Posterior cingulate gyrus (tissue), 11 donors: ENCODE results near the gene MYOM3.

ENCODE experiments used
- DNase-seq, 10 donors: peaks; one replicate each; pipeline versions ENCODE4 v3.0.0 to v3.0.0-alpha.2; 2020 to 2021; ENCODE audit warnings: mixed read lengths in 3 of 10
- intact Hi-C: fragments of 100-400 bp; cut with DNase I; formaldehyde crosslinking; loops from one replicate; pipeline ENCODE4 v1.15.1; 2023

MYOM3 gene

DNA sequence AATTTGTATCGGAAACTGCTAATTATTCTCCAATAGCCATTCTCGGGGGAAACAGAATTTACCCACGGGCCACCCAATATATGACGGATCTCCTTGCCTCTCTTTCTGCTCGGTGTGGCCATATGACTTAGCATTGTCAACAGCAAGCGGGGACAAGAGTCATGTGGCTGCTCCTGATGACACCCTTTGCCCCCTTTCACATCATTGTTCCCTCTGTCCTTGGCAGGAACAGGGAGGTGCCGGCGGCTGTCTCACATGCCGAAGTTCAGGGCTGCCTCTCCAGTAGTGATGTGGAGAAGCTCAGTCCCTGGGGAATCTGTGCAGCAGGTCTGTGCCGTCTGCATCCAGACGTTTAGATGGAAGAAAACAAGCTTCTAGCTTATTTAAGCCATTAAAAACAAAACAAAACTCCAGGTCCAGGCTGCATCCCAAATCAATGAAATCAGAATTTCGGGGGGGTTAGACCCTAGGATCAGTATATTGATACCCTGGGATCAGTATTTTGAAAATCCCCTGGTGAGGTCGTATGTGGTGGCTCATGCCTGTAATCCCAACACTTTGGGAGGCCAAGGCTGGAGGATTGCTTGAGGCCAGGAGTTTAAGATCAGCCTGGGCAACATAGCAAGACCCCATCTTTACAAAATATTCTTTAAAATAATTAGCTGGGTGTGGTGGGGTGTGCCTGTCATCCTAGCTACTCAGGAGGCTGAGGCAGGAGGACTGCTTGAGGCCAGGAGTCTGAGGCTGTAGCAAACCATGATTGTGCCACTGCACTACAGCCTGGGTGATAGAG lies 10.8 kb downstream of the MYOM3 start:
- peak in 1 of 10 donors; percentile 11 for DNase-seq

DNA sequence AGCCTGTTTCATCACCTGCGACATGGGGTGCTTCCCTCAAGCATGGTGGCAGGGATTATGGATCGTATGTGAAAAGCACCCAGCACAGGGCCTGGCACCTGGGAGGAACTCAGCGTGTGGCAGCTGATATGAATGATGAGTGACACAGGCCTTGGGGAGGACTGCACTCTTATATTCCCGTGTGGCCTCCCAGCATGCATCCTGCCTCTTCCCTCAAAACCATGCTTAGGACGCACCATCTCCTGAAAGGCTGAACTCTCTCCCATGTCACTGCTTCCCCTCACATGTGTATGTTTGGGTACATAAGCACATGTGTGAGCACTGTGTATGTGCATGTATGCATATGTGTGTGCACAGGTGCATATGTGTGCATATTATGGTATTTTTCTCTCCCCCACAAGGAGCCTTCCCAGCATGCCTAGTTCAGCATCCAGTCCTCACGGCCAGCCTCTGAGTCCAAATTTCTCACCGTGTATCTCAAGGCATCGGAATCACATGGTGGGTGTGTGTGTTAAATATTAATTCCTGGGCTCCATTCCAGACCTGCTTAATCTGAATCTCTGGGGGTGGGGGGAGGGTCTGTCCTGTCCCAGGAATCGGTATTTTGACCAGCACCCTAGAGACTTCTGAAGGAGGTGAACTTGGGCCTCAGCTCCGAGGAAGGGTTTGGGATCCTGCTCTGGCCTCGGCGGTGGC lies 12.8 kb downstream of the MYOM3 start:
- intact Hi-C loops = no loop called here
- peak in 1 of 10 donors; percentile 31 for DNase-seq

More for the DNA sequence above, 10.8 kb downstream of the MYOM3 start:
- intact Hi-C loops = no loop called here

DNA sequence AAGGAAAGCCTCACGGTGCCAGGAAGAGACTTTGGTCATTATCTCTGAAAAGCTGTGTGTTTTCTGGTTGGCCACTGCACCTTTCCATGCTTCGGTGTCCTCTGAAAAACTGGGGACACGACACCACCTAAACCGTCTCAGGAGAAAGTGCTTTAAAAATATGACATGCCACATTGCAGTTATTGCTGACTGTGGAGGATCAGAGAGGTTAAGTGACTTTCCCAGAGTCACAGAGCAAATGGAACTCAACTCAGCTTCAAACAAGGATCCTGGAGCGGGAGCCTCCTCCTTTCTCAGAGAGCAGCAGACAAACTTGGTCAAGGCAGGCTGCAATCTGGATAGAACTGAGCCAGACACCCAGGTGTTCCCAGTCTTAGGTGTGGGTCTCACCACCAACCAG lies 13.8 kb downstream of the MYOM3 start:
- intact Hi-C loops = no loop called here
- DNase-seq = no peak

DNA sequence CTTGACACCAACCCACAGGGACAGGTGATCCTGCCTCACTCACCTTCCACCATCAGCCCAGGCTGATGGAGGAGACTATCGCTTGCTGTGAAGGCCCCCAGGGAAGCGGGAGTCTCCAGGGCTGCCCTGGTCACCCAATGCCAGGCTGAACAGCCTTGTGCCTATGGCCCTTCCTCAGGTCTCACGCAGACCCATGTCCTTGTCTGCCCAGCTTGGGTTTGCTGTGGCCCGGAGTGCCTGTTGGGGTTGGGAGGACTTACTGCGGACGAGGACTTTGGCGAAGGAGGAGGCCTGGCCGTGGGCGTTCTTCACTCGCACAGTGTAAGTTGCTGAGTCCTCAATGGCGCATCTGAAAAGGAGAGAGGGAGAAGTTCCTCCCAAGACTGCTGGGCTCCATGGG lies 14.3 kb downstream of the MYOM3 start:
- no peak for DNase-seq
- intact Hi-C loops = no loop called here

DNA sequence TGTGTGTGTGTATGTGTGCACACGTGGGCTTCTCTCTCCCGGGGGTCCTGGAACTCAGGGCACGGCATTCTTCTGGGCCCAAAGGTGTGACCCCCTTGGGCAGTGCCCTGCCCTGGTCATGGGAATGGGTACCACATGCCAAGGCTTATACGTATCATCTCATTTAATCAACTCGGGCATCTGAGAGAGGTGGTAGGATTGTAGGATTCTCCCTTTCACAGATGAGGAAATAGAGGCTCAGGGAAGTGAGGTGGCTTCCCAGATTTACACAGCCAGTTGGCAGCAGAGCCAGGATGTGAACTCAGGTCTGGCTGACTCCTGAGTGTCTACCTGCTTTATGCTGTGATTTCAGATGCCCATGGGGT lies 15.2 kb downstream of the MYOM3 start:
- peak in 1 of 10 donors; percentile 1 for DNase-seq
- intact Hi-C loops = no loop called here

DNA sequence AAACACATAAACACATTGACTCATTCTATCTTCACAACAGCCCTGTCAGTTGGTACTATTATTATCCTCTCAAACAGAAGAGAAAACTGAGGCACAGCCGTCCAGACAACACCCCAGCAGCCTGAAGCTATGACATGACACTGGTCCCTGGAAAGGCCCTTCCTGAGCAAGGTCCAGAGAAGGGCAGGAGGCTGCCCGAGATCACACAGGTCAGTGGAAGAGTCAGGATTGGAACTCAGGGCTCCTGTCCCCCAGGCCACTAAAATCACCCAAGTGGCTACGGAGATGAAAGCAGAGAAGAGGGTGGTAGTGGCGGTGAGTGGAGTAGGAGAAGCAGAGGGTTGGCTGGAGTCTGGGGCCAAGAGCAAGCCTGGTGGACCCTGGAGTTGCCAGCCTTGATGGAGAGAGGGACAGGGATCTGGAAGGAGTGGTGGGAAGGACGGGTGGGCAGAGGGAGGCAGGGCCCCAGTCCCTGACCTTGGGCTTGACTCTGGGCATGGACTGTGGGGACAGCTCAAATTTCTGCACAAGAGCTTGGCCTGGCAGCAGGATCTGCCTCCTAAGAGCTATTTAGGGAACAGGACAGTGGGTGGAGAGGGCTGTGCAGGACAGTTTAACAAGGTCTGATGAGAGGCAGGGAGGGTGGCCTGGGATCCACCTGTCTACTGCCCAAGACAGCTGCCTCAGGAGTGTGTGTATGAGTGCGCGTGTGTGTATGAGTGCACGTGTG lies 15.8 kb downstream of the MYOM3 start:
- peak in 1 of 10 donors; percentile 8 for DNase-seq
- intact Hi-C loops = no loop called here

DNA sequence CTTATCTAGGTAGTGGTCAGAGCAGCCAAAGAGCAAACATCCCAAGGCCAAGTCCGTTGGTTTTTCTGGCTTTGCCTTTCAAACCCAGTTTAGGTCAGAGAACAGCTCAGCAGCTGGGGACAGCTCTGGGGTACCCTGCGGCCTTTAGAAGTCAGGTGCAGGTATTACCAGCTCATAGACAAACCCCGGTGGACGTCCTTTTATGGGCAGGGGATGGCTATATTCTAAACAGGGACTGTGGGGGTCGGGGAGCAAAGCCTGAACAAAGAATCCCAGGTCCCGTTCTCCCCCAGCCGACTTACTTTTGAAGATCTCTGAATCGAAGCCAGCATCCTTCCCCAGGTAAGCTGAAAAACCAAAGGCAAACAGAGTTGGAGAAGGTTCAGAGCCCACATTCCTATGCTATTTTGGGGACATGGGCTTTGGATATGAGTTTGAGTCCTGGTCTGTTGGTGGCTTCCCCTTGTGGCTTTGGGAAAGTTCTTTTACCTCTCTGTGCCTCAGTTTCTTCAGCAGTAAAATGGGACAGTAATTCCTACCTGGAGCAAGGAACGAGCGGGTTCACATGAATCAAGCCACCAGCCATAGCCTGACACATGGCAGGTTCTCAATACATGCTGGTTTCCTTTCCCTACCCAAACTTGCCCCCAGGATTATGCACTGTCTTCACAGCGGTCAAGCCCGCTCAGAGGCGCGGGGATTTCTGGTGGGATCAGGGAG lies 16.6 kb downstream of the MYOM3 start:
- intact Hi-C loops = no loop called here
- peak in 1 of 10 donors; percentile 52 for DNase-seq

DNA sequence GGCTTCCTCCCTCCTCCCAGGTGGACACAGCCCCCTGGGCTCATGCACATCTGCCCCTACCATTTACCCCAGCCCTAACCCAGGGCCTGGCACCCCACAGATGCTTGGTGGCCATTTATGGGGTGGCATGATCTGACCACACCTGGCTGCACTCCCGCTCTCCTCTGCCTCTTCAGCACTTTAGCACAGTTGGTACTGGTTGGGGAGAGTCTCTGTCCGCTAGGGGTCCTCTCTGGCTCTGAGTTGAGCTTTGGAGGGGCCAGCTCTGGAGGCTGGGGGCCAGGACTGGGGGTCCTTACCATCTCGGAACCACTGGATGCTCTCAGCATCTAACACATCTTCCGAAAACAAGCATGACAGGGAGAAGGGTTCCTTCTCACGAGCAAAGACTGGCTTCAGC lies 17.4 kb downstream of the MYOM3 start:
- intact Hi-C loops = no loop called here
- DNase-seq = no peak

DNA sequence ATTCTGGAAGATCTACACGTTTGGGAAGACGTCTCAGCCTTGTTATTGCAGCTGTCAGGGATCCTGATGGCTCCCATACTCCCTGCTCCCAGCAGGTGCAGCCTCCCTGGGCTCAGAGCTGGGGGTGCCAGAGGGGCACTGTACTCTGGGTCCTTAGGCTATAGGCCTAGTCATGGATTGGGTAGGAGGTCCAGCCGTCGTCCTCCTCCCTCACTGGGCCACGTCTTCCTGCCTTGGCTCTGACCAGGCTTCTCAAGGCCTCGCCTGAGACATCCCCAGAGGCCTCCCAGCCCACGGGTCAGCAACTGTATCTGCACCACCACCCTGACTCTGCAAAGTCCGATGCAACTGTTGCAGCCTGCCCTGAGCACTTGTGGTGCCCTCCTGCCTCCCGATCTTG lies 18.2 kb downstream of the MYOM3 start:
- intact Hi-C loops = no loop called here

DNA sequence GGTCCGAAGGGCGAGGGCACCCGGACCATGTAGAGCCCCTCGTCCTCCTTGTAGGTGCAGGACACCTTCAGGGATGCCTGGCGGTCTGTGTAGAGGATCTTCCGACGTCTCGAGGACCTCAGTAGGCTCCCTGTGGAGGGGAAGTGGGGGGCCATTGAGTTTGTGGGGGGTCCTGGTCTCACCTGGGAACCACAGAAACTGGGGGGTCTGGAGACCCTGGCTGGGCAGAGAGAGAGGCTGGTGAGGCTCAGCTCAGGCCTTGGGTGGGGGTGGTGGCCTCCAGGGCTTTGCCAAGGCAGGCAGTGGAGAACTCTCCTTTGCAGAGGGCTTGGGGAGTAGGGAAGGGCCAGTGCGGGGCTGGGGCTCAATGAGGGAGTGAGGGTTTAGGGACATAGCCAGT lies 19.0 kb downstream of the MYOM3 start:
- peak in 2 of 10 donors; percentile 16 to 59 for DNase-seq
- intact Hi-C loops = no loop called here

More for the DNA sequence above, 18.2 kb downstream of the MYOM3 start:
- DNase-seq = peak in 1 of 10 donors; percentile 17

DNA sequence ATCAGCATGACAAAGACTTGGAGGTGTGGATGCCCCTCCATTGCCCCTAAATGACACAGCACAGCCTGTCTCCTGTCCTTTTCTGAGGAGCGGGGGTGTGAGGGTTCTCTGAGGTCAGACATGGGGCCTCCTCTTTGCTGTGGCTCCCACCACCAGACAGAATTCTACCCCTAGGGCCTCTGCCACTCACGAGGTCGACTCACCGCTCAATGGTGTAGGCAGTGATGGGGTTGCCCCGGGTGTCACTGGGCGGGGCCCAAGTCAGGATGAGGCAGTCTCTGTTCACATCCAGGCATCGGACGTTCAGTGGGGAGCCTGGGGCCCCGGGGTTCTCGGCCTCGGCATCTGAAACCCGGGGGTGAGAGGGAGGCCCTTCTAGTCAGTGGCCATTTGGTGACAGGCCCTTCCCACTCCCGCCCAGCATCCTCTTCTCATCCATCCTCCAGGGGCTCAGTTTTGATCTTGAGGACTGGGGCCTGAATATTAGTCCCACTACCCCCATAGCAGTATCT lies 19.9 kb downstream of the MYOM3 start:
- DNase-seq = peak in 2 of 10 donors; percentile 10 to 57
- intact Hi-C loops = no loop called here

DNA sequence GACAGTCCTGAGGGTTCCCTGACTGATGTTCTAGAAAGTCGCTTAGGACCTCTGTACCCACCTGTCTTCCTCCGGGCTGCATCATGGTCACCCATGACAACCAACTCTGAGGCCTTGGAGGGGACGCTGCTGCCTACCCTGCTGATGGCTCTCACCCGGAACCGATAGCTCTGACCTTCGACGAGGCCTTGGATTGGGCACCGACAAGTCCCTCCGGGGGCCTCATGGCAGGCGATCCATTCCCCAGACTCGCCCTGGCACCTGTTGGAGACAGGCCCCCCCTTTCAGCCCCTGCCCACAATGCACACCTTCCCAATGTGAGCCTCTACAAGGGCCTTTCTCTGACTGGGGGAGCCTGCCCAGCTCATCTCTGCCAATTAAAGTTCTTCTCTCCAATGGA lies 21.2 kb downstream of the MYOM3 start:
- peak in 2 of 10 donors; percentile 26 to 67 for DNase-seq
- intact Hi-C loops = no loop called here

DNA sequence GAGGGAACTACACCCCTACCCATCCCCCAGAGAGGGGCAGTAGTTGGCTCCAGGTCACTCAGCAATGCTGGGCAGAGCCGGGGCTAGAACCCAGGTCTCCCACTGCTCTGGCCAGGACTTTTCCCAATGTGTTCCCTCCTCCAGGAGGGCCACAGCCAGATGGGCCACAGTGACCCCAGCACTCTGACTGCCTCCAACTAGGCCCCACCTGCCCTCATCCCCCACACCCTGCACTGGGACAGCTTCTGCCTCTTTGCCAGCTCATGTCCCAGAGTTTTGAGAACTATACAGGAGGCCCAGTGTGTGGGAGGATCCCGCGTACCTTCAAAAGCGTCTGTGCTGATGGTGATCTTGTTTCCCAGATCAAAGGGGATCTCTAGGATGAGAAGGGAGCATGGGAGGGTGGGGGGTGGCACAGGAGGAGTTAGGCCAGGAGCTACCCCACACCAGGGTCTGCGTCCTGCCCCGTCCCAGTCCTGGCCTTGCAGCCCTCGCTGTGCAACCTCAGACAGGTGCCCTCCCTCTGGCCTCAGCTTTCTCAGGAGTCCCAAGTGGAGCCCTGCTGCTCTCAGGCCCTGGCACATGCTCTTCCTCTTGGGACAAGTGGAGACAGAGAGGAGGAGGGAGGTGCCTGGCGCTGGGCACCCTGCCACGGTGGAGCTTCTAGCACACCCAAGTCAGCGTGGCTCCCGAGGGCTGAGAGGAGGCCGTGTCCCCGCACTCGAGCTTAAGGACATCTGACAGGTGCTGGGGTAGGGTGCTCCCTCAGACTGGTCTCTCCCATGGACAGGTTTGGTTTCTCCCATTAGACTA lies 22.0 kb downstream of the MYOM3 start:
- peak in 3 of 10 donors; percentile 20 to 75 (median 50) for DNase-seq

DNA sequence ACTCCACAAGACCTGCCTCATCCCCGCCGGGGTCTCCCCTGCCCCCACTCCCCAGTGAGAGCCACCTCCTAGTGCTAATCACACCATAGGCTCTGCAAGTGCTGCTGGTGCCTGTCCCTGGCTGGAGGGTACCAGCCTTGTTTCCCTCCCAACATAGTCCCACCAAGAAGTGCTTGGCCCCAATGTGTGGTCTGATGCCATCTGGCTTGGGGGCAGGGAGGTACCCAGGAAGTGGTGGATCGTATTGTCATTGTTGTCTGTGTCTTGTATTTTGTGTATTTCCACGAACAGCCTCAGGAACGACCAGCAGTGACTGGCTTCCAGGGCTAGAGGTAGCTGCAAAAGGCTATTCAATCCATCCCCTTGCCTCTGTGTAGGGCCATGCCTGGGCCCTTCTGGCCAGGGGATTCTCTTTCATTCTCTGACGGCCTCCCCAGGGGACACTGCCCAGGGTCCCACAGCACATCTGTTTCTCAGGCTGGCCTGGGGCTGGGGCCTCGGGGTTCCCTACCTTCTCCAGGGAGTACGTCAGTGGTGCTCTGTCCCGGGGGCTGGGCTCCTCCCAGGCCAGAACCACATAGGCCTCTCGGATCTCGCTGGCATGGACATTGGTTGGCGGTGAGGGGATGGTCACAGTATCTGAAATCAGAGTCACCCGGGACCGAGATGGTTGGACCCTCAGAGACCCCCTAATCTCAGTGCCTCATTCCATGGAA lies 22.8 kb downstream of the MYOM3 start:
- intact Hi-C loops = no loop called here
- peak in 3 of 10 donors; percentile 21 to 80 (median 62) for DNase-seq

More for the DNA sequence above, 22.0 kb downstream of the MYOM3 start:
- intact Hi-C loops = no loop called here

DNA sequence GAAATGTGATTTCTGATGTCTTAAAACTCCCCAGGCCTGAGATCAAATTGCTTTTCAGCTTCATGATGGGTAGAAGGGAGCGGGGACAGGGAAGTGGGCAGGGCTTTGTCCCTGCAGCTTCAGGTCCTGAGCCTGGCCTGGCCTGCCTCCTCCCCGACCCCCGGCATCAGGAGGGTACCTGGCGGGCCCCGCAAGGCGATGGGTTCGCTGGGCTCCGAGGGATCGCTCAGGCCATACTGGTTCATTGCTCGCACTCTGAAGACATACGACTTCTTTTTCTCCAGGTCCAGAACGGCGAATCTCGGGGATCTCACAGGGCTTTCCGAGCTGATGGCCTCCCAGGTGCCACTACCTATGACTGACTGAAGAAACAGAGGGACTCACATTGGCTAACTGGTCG lies 25.5 kb downstream of the MYOM3 start:
- intact Hi-C loops = no loop called here
- DNase-seq = peak in 3 of 10 donors; percentile 46 to 73 (median 59)

DNA sequence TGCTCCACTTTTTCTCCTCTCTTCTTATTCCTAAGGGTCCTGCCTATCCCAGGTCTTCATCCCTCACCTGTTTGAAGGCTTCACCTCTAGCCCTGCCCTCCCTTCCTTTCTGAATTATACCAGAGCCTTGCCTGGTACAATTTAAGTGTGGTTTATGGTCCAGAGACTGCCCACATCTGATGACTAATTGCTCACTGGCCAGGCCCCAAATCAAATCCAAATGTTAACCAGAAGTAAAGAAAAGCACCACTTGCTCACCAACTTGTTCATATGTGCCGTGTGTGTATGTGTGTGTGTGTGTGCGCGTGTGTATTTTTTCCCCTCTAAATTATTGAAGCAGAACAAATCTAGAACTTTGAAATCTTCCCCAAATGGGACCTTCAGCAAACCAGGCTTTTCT lies 26.4 kb downstream of the MYOM3 start:
- intact Hi-C loops = no loop called here
- peak in 3 of 10 donors; percentile 6 to 65 (median 12) for DNase-seq

DNA sequence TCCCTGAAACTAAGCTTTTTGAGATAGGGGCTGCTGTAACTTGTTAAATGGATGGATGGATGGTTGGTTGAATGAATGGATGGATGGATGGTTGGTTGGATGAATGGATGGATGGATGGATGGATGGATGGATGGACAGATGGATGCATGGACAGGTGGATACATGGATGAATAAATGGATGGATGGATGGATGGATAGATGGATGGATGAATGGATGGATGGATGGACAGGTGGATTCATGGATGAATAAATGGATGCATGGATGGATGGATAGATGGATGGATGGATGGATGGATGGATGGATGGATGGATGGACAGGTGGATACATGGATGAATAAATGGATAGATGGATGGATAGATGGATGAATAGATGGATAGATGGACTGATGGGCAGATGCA lies 26.9 kb downstream of the MYOM3 start:
- intact Hi-C loops = no loop called here
- no peak for DNase-seq

DNA sequence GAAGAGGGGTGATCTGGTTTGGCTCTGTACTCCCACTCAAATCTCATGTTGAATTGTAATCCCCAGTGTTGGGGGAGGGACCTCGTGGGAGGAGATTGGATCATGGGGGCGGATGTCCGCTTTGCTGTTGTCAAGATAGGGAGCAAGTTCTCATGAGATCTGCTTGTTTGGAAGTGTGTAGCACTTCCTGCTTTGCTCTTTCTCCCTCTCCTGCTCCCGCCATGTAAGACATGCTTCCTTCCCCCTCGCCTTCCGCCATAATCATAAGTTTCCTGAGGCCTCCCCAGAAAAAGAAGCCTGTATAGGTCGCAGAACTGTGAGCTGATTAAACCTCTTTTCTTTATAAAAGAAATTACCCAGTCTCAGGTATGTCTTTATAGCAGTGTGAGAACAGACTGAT lies 27.9 kb downstream of the MYOM3 start:
- intact Hi-C loops = no loop called here
- no peak for DNase-seq

DNA sequence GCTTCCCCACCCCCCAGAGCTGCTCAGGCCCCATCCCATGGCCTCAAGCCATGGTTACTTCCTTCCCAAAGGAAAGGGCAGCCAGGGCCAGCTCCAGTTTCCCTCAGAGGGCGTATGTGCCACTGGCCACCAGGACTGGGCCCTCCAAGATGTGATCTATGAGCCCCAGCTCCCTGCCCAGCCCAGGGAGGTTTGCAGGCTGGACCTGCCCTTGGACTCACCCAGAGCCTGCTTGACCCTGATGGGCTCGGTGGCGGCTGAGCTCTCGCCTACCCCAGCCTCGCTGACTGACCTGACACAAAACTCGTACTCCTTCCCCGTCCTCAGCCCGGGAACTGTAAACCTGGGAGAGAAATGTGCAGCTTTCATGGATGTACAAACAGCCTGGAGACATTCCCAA lies 29.6 kb downstream of the MYOM3 start:
- peak in 3 of 10 donors; percentile 28 to 79 (median 74) for DNase-seq
- intact Hi-C loops = no loop called here
